GM12875 (cell line): ENCODE data around the gene GDI1.

Experiments used
- H3K4me3 ChIP-seq: one replicate; pipeline ENCODE4 v1.5.1; 2011; ENCODE audit warnings: low read depth, low read length, control low read depth
- TF ChIP-seq, protein P1 (sequence below): IDR thresholded peaks from 2 replicates; pipeline ENCODE4 v1.5.1; 2011; ENCODE audit warnings: low read depth, mild to moderate bottlenecking, control low read depth, inconsistent platforms, low read length, moderate library complexity, borderline replicate concordance; ENCODE audit not compliant: insufficient read depth

GDI1 gene

DNA sequence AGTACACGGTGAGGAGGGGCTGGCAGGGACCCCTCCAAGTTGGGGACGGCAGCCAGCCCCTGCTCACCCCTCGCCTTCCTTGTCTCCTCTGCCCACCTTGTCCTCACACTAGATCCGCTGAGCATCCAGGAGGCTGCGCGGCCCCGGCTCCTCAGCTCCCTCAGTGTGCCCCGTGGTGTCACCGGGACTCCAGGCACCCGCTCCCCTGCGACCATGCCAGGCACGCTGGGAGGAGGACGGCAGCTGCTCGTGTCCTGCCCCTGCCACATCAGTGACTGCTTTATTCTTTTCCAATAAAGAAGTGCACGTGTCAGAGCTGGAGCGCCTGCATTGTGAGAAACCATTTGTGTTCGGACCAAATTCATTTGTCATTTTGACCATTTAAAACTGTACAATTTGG, 13.4 kb downstream of the GDI1 start:
- no peak overlapping the region for H3K4me3 ChIP-seq
- TF ChIP-seq, protein P1, sequence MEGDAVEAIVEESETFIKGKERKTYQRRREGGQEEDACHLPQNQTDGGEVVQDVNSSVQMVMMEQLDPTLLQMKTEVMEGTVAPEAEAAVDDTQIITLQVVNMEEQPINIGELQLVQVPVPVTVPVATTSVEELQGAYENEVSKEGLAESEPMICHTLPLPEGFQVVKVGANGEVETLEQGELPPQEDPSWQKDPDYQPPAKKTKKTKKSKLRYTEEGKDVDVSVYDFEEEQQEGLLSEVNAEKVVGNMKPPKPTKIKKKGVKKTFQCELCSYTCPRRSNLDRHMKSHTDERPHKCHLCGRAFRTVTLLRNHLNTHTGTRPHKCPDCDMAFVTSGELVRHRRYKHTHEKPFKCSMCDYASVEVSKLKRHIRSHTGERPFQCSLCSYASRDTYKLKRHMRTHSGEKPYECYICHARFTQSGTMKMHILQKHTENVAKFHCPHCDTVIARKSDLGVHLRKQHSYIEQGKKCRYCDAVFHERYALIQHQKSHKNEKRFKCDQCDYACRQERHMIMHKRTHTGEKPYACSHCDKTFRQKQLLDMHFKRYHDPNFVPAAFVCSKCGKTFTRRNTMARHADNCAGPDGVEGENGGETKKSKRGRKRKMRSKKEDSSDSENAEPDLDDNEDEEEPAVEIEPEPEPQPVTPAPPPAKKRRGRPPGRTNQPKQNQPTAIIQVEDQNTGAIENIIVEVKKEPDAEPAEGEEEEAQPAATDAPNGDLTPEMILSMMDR, result no peak

- no peak overlapping the region for H3K4me3 ChIP-seq
- TF ChIP-seq, protein P1, result no peak
Observed at GRCh38 chrX:154452823-154453222, 15.9 kb downstream of the GDI1 start.

- H3K4me3 ChIP-seq, result peak overlapping the region; percentile 75
- TF ChIP-seq, protein P1, result no peak
Observed at GRCh38 chrX:154457491-154458115, 20.6 kb downstream of the GDI1 start.

DNA sequence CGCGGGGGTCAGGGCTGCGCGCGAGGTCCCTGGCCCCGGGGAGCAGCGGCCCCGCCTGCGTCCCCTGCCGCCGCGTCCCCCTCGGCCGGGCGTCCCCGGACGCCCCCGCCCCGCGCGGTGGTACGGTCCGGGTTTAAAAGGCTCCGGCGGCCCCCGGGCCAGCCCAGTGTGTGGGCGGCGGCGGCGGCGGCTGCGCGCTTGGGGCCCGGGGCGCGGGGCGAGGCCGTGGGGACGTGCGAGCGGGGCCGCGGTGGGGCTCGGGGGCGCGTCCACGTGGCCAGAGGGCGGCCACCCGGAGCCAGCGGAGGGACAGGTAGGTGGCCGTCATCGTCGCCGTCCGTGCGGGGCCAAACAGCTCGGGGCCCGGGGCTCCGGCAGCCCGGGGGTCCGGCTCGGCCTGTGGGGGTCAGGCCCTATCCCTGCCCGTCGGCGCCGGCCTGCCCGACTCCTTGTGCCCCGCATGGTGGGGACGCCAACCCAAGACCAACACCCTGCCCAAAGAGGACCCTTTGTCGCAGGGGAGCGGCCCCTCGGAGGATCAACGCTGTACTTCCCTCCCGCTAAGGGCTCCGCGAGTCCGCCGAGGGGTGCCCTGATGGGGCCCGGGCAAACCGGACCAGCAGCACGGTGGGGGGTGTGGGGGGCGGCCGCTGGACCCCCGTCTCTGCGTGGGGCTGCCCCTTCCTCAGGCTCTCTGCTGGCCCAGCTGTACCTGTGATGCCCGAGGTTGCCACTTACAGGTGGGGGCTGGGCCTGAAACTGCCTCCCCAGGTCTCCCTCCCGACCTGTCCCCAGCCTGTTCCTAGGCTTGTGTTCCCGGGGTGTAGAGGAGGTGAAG, 21.4 kb downstream of the GDI1 start, which contains the start of gene PLXNA3:
PLXNA3 (plus strand) TSS at position 166 of the 838 bp plus-strand sequence. CDS start 1,903 bp downstream, outside the sequence.
- peak within 1 kb of the TSS; percentile 75 for H3K4me3 ChIP-seq

DNA sequence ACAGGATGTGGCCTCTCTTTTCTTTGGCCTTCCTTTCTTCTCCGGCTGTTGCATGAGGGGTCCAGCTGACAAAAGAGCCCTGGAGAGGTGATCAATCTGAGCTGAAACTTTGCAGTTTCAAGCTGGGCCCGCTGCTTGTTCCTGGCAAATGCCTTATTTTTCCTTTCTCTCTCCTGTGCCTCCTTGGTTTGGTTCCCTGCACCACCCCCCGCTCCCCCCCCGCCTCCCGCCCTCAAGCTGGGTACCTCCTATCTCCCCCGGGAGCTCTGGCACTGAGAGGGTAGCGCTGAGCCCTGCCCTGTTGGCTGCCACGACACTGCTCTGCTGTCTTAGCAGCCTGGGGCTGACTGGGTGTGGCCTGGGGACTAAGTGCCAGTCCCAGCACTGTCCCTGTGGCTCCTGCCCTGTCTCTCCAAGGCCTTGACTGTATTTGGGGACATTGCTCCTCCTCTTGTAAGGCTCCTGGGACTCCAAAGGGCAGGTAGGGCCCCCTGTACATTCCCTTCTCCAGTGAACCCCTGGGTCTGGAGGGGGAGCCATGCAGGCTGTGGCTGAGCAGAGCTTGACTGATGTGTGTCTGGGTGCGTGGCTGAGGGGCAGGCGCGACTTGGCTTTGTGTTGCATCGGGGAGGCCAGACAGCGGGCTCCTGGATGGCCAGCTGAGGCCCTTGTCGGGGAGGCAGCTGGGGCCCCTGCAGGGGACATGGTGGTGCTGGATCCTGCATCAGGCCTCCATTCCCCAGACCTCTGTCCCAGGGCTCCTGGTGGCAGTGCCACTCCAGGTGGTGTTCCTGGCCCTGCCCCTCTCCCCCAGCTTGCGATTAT, 22.2 kb downstream of the GDI1 start:
- peak overlapping the region; percentile 75 for H3K4me3 ChIP-seq
- TF ChIP-seq, protein P1, result no peak

More for the DNA sequence above, 21.4 kb downstream of the GDI1 start, which contains the start of gene PLXNA3:
- TF ChIP-seq, protein P1, result no peak

- H3K4me3 ChIP-seq, result no peak overlapping the region
- TF ChIP-seq, protein P1, result no peak
Observed at GRCh38 chrX:154459832-154460231, 22.9 kb downstream of the GDI1 start.
